Immature natural killer cell (primary cell): Measurements from ENCODE around the gene SNRPN. TPM values are rescaled to one million over a fixed set of nuclear protein-coding genes. Genes with fewer than 3 reads are reported as not detected.

Experiments used
- DNase-seq, 3 donors: peaks; one replicate each; pipeline ENCODE4 v3.0.0; 2022; ENCODE audit warnings: mixed read lengths in 1 of 3
- H3K27ac Mint-ChIP-seq, 6 donors: one replicate each; pipeline ENCODE4 v1.8.0; 2020; ENCODE audit warnings: mixed read lengths in 6 of 6, mild to moderate bottlenecking in 5 of 6, inconsistent platforms in 4 of 6, moderate library complexity in 3 of 6
- H3K27me3 Mint-ChIP-seq, 3 donors: one replicate each; pipeline ENCODE4 v1.8.0; 2020 to 2021; ENCODE audit warnings: low read depth in 3 of 3, mild to moderate bottlenecking in 3 of 3, mixed read lengths in 3 of 3, moderate library complexity in 3 of 3, inconsistent platforms in 1 of 3
- H3K36me3 Mint-ChIP-seq, 3 donors: one replicate each; pipeline ENCODE4 v1.8.0; 2020; ENCODE audit warnings: mixed read lengths in 3 of 3, inconsistent platforms in 2 of 3, mild to moderate bottlenecking in 2 of 3
- H3K4me1 Mint-ChIP-seq, 2 donors: one replicate each; pipeline ENCODE4 v1.8.0; 2020; ENCODE audit warnings: inconsistent platforms in 2 of 2, mild to moderate bottlenecking in 2 of 2, mixed read lengths in 2 of 2, moderate library complexity in 1 of 2
- H3K4me3 Mint-ChIP-seq, 5 donors: one replicate each; pipeline ENCODE4 v1.8.0; 2020; ENCODE audit warnings: mild to moderate bottlenecking in 5 of 5, mixed read lengths in 5 of 5, inconsistent platforms in 3 of 5, moderate library complexity in 3 of 5
- H3K9me3 Mint-ChIP-seq, 6 donors: one replicate each; pipeline ENCODE4 v1.8.0; 2020; ENCODE audit warnings: mild to moderate bottlenecking in 6 of 6, mixed read lengths in 6 of 6, inconsistent platforms in 4 of 6, moderate library complexity in 3 of 6
- polyA plus RNA-seq, 3 donors: library from polyadenylated mRNA; unstranded; fragments of 300-500 nt; fragmentation: Illumina TruSeq; gene quantifications; one replicate each; pipeline ENCODE4 v1.2.3, GENCODE V29; 2021

The SNRPN gene
- polyA plus RNA-seq, 3 donors from 2014 or later = 247 to 301 (median 272) TPM

DNA sequence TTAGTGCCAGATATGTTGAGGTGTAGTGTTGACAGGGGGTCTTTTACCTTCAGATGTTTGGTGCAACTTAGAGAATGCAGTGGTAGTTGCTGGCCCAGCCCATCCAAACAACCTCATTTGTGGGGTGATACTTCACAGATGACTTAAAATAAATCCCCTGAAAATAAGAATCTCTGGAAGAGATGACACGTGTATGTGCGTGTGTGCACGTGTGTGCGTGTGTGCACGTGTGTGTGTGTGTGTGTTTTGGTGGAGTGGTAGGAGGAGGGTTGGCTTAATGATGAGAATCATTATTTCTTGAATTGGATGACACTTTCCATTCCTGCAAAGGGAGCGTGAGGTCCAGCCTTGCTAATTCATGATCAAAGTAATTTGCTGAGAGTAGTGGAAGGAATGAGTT is 31.9 kb downstream of the SNRPN start:
- H3K27ac Mint-ChIP-seq = no peak overlapping the region
- DNase-seq = no peak
- H3K27me3 Mint-ChIP-seq = no peaks in the 10 kb centered on the region
- peaks cover 11 to 56% (median 26%) of the 10 kb centered on the region in 3 donors for H3K36me3 Mint-ChIP-seq
- no peak overlapping the region for H3K4me3 Mint-ChIP-seq
- H3K9me3 Mint-ChIP-seq = peaks cover 0 to 4% (median 0%) of the 10 kb centered on the region in 6 donors
- peaks cover 4 to 9% of the 10 kb centered on the region in 2 donors for H3K4me1 Mint-ChIP-seq

DNA sequence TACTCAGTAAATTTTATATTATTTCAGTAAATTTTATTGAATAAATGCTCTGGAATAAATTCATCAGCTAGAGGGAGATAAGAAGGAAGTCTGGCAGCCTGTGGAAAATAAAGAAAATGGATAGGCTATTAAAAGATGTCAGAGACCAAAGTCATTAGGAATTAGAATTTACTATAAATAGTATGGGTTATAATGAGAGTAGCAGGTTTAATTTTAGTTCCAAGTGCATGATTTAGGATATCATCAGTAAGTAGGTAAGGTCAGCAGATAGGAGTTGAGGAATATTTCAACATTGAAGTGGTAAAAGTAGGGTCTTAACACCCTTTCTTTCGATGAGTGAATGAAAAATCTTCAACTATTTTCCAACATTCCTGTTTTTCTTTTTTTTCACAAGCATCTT is 64.6 kb downstream of the SNRPN start:
- no peak overlapping the region for H3K4me3 Mint-ChIP-seq
- no peaks in the 10 kb centered on the region for H3K4me1 Mint-ChIP-seq
- peaks cover 15 to 80% (median 42%) of the 10 kb centered on the region in 6 donors for H3K9me3 Mint-ChIP-seq
- H3K27me3 Mint-ChIP-seq = peaks cover 0 to 4% (median 0%) of the 10 kb centered on the region in 3 donors
- no peak overlapping the region for H3K27ac Mint-ChIP-seq
- H3K36me3 Mint-ChIP-seq = peaks cover 33 to 50% (median 39%) of the 10 kb centered on the region in 3 donors
- no peak for DNase-seq

DNA sequence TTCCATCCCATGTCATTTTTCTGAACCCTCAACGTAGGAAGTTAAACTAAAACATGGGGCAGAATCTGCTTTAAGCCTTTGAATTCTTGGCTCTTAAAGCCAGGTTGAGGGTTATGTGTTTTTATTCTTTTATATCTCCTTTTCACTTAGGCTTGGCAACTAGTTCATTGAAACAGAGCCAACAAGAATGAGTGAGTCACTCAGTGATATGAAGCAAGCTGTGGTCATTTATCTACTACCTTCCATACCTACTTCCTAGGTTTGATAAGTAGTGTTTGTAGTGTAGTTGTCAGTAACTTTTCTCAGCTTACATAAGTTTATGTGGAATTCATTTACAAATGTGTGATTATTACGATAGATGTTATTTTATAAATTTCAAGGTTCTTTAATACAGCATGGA is 67.4 kb downstream of the SNRPN start:
- Mint-ChIP-seq H3K27ac (no peak overlapping the region), H3K27me3 (peaks cover 0 to 4% (median 2%) of the 10 kb centered on the region in 3 donors), H3K36me3 (peaks cover 36 to 63% (median 52%) of the 10 kb centered on the region in 3 donors), H3K4me1 (no peaks in the 10 kb centered on the region), H3K4me3 (no peak overlapping the region), H3K9me3 (peaks cover 14 to 82% (median 47%) of the 10 kb centered on the region in 6 donors)
- DNase-seq = no peak

Other genes starting within 250 kb of the SNRPN start
- gene SNURF, start within 50 bp of the SNRPN start, polyA plus RNA-seq = 10 to 100 TPM in 2 of 3 donors, 1 to 10 TPM in 1; 4.9 to 34.7 (median 18.1) TPM